GM21529 (cell line): ENCODE results near the gene RNF26.

Source experiments
- ATAC-seq: cut with Tn5 transposase; IDR thresholded peaks from one replicate; pipeline ENCODE4 v1.9.1; 2021; ENCODE audit not compliant: unreplicated experiment

RNF26 gene

GRCh38 chr11:119350302-119350701, 16.0 kb downstream of the RNF26 start:
- ATAC-seq, result no peak

- no peak for ATAC-seq
These were observed 16.9 kb downstream of the RNF26 start for GRCh38 chr11:119351232-119351631.

- ATAC-seq, result no peak
These were observed 18.5 kb downstream of the RNF26 start for GRCh38 chr11:119352857-119353260.

- ATAC-seq, result no peak
These were observed 20.9 kb downstream of the RNF26 start for GRCh38 chr11:119355091-119355843.

- ATAC-seq, result peak; percentile 78
These were observed 22.2 kb downstream of the RNF26 start for GRCh38 chr11:119356349-119357031.

GRCh38 chr11:119357074-119357473, 22.7 kb downstream of the RNF26 start:
- ATAC-seq, result no peak

- no peak for ATAC-seq
These were observed 25.3 kb downstream of the RNF26 start for GRCh38 chr11:119359365-119360214.

- ATAC-seq, result no peak
These were observed 26.9 kb downstream of the RNF26 start for GRCh38 chr11:119361056-119361787.

GRCh38 chr11:119361941-119362725, 27.8 kb downstream of the RNF26 start:
- ATAC-seq, result no peak

- ATAC-seq, result no peak
These were observed 28.4 kb downstream of the RNF26 start for GRCh38 chr11:119362741-119363080.

GRCh38 chr11:119363081-119363850, 28.9 kb downstream of the RNF26 start:
- ATAC-seq, result no peak

- no peak for ATAC-seq
These were observed 29.7 kb downstream of the RNF26 start for GRCh38 chr11:119363851-119364590.

- ATAC-seq, result no peak
These were observed 30.8 kb downstream of the RNF26 start for GRCh38 chr11:119365071-119365591.

- ATAC-seq, result no peak
These were observed 32.6 kb downstream of the RNF26 start for GRCh38 chr11:119366690-119367620.

- ATAC-seq, result no peak
These were observed 33.4 kb downstream of the RNF26 start for GRCh38 chr11:119367661-119368120.

GRCh38 chr11:119368121-119369034, 34.1 kb downstream of the RNF26 start:
- no peak for ATAC-seq
